Motor neuron (in vitro differentiated cells): ENCODE results near the gene CBX8. TPM values are rescaled to one million over a fixed set of nuclear protein-coding genes. Genes with fewer than 3 reads are reported as not detected.
A peak's percentile ranks its signal among the peaks of the same experiment; 100 is the strongest.

Experiments
- ATAC-seq, 8 experiments: fragments of 200-7000 bp; cut with Tn5 transposase; replicated peaks in 6 of 8; 2 replicates each; pipeline ENCODE4 v1.8.0; 2021; ENCODE audit warnings: mild to moderate bottlenecking in 8 of 8, moderate library complexity in 8 of 8
- H3K27ac ChIP-seq, 2 donors: fragments of 250-450 bp; sonication (Bioruptor Pico); 2 replicates each; pipeline ENCODE4 v1.9.0; 2021; ENCODE audit warnings: antibody characterized with exemption in 2 of 2, mild to moderate bottlenecking in 2 of 2, moderate library complexity in 1 of 2
- H3K4me1 ChIP-seq, 2 donors: fragments of 250-450 bp; sonication (Bioruptor Pico); replicated peaks in 1 of 2; 2 replicates each; pipeline ENCODE4 v1.6.1; 2021; ENCODE audit warnings: antibody characterized with exemption in 2 of 2, mild to moderate bottlenecking in 2 of 2, moderate library complexity in 1 of 2
- H3K4me3 ChIP-seq, 5 donors: fragments of 250-450 bp; sonication (Bioruptor Pico); 2 replicates each; pipeline ENCODE4 v1.9.0; 2021; ENCODE audit warnings: antibody characterized with exemption in 5 of 5, mild to moderate bottlenecking in 5 of 5, moderate library complexity in 4 of 5
- WGBS, 10 experiments: fragments of 450-650 bp; shearing (Covaris generic); methylation state at CpG; one replicate each; pipeline ENCODE4 v1.0.0; 2022; 5-methylcytosine and 5-hydroxymethylcytosine counted together
- in situ Hi-C, 9 experiments: fragments of 400-800 bp; cut with MboI; loops; one replicate each; pipeline ENCODE4 v1.15.0; 2021; ENCODE audit warnings: low sequenced_read_pairs in 9 of 9, low pct_unique_long_range_greater_than_20kb in 2 of 9; ENCODE audit not compliant: unreplicated experiment in 9 of 9
- total RNA-seq, 8 experiments: library from RNA; unstranded; fragments of 300-600 nt; gene quantifications; 2 replicates each; pipeline versions ENCODE4 v1.2.3 to v1.2.4, GENCODE V29; 2022

Gene CBX8
- total RNA-seq, 8 experiments from 2014 or later, result 4.4 to 16.4 (median 11.9) TPM

GRCh38 chr17:79789943-79790804 lies 6.7 kb downstream of the CBX8 start:
- no peak overlapping the region for H3K27ac ChIP-seq
- H3K4me3 ChIP-seq, result peak overlapping the region in 3 of 5 donors; percentile 9 to 19 (median 10)
- 0 to 60% (median 12%) methylated on average over 1 to 34 of the region's 74 CpGs; no CpG with 5 or more reads in 2 of the 10 experiments for WGBS, 10 experiments
- peak in 7 of 8 experiments; percentile 4 to 30 (median 22) for ATAC-seq
- in situ Hi-C loops, result no loop called here
- peaks cover 46 to 50% of the 10 kb centered on the region in 2 donors for H3K4me1 ChIP-seq

- Histone ChIP-seq H3K27ac (no peak overlapping the region), H3K4me3 (peak overlapping the region in 3 of 5 donors; percentile 9 to 19 (median 10)), H3K4me1 (peaks cover 41 to 44% of the 10 kb centered on the region in 2 donors)
- peak in 7 of 8 experiments; percentile 0 to 46 (median 1) for ATAC-seq
- 0 to 60% (median 20%) methylated on average over 2 to 22 of the region's 52 CpGs; no CpG with 5 or more reads in 1 of the 10 experiments for WGBS, 10 experiments
- in situ Hi-C loops, result no loop called here
These were observed 7.6 kb downstream of the CBX8 start for GRCh38 chr17:79788989-79789942.

- 26 to 71% (median 36%) methylated on average over 1 to 5 of the region's 5 CpGs; no CpG with 5 or more reads in 3 of the 10 experiments for WGBS, 10 experiments
- Histone ChIP-seq H3K4me3 (no peak overlapping the region), H3K27ac (no peak overlapping the region), H3K4me1 (peaks cover 34 to 37% of the 10 kb centered on the region in 2 donors)
- no peak for ATAC-seq
- in situ Hi-C loops, result no loop called here
These were observed 8.4 kb downstream of the CBX8 start for GRCh38 chr17:79788455-79788854.

- H3K4me1 ChIP-seq, result peaks cover 20 to 29% of the 10 kb centered on the region in 2 donors
- in situ Hi-C loops, result no loop called here
- no peak overlapping the region for H3K4me3 ChIP-seq
- WGBS, 10 experiments, result 67 to 100% (median 88%) methylated on average over 1 to 9 of the region's 12 CpGs; no CpG with 5 or more reads in 2 of the 10 experiments
- no peak overlapping the region for H3K27ac ChIP-seq
- ATAC-seq, result no peak
These were observed 9.8 kb downstream of the CBX8 start for GRCh38 chr17:79786930-79787643.

GRCh38 chr17:79785900-79786810 lies 10.7 kb downstream of the CBX8 start:
- in situ Hi-C loops, result no loop called here
- peaks cover 11 to 20% of the 10 kb centered on the region in 2 donors for H3K4me1 ChIP-seq
- H3K4me3 ChIP-seq, result no peak overlapping the region
- no peak overlapping the region for H3K27ac ChIP-seq
- ATAC-seq, result no peak
- WGBS, 10 experiments, result 59 to 100% (median 90%) methylated on average over 1 to 8 of the region's 15 CpGs; no CpG with 5 or more reads in 3 of the 10 experiments

GRCh38 chr17:79785017-79785899 lies 11.6 kb downstream of the CBX8 start:
- no peak overlapping the region for H3K4me3 ChIP-seq
- no peak for ATAC-seq
- in situ Hi-C loops, result no loop called here

GRCh38 chr17:79784353-79785016 lies 12.4 kb downstream of the CBX8 start:
- peak in 3 of 8 experiments; percentile 8 to 12 (median 11) for ATAC-seq
- WGBS, 10 experiments, result 90 to 100% (median 100%) methylated on average over 1 to 18 of the region's 31 CpGs; no CpG with 5 or more reads in 5 of the 10 experiments
- no peak overlapping the region for H3K27ac ChIP-seq
- no peak overlapping the region for H3K4me3 ChIP-seq
- H3K4me1 ChIP-seq, result peaks cover 7 to 10% of the 10 kb centered on the region in 2 donors
- in situ Hi-C loops, result no loop called here

More at GRCh38 chr17:79785017-79785899, 11.6 kb downstream of the CBX8 start:
- WGBS, 10 experiments, result 65 to 100% (median 87%) methylated on average over 1 to 4 of the region's 17 CpGs; no CpG with 5 or more reads in 6 of the 10 experiments
- Histone ChIP-seq H3K27ac (no peak overlapping the region), H3K4me1 (peaks cover 8 to 15% of the 10 kb centered on the region in 2 donors)

- Histone ChIP-seq H3K4me1 (peaks cover 1 to 7% of the 10 kb centered on the region in 2 donors), H3K27ac (no peak overlapping the region), H3K4me3 (no peak overlapping the region)
- in situ Hi-C loops, result no loop called here
- ATAC-seq, result peak in 1 of 8 experiments; percentile 2
- 100% methylated on average over 2 of the region's 18 CpGs; no CpG with 5 or more reads in 9 of the 10 experiments for WGBS, 10 experiments
These were observed 13.0 kb downstream of the CBX8 start for GRCh38 chr17:79783891-79784290.

GRCh38 chr17:79781736-79782575 lies 14.9 kb downstream of the CBX8 start:
- Histone ChIP-seq H3K27ac (no peak overlapping the region), H3K4me1 (peaks cover 5 to 11% of the 10 kb centered on the region in 2 donors), H3K4me3 (no peak overlapping the region)
- no peak for ATAC-seq
- WGBS, 10 experiments, result 80 to 100% (median 91%) methylated on average over 1 to 7 of the region's 27 CpGs; no CpG with 5 or more reads in 7 of the 10 experiments
- in situ Hi-C loops, result no loop called here
